Fibroblast of skin of left quadriceps (primary cell): ENCODE data around the gene RAB35.
"Not testable (repeated sequence)": the region's sequence is repeated elsewhere in the genome, so short reads cannot be mapped to it uniquely, and the experiment has no call there.

ENCODE experiments used
- DNase-seq, 2 experiments: peaks; one replicate each; pipeline ENCODE4 v3.0.0-alpha.2; 2013; ENCODE audit warnings: low read depth in 2 of 2

Gene RAB35

GRCh38 chr12:120060717-120061116 is 55.8 kb downstream of the RAB35 start:
- no peak for DNase-seq

DNA sequence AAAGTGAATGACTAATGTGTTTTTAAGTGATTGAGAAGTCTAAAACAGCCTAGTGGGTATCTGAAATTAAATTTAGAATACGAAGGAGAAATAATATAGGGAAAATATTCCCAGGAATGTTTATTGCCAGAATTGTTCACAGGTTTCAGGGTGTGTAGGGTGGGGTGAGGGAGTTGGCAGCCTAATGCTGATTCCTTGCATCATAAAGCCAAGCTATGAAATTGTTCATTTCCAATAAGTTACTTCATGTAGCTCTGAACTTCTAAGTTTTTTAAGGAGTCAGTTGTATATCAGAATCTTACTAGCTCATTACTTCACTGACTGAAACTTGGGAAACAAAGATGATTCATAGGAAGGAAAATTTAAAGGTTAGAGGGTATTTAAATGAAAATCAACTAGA is 56.4 kb downstream of the RAB35 start:
- no peak for DNase-seq

- no peak for DNase-seq
Observed at GRCh38 chr12:120056739-120057138, 59.8 kb downstream of the RAB35 start.

DNA sequence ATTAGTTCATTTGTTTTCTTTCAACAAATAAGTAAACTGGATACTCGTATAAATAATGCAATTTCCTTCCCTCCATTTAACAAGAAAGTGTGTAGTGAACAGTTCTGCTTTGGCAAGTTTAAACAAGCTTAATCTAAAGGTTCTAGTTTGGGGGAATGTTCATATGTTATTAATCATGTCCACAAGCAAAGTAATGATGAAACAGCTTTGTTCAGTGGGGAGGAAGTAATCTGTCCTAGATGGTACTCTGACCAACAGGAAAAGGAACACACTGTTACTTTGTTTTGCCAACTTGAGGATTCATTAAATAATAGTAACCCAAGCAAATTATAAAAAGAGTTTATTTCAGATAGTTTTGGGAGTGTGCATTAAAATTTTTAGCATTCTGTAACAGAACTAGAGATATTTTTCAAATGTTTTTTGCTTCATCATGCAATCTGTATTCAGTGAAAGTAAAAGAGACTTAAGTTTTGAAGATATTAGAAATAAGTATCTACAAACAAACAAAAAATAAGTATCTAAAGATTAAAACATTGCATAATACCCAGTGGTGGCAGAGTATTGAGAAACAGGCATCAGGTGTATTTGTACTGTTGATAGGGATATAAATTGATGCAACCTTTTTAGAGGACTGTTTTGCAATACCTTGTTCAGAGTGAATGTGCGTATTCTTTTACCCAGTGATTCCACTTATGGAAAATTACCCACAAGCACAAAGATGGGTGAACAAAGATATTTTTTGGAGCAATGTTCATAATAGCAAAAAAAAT is 61.1 kb downstream of the RAB35 start:
- no peak for DNase-seq

GRCh38 chr12:120054293-120054692 is 62.3 kb downstream of the RAB35 start:
- DNase-seq: no peak

GRCh38 chr12:120051535-120051934 is 65.0 kb downstream of the RAB35 start:
- no peak for DNase-seq

DNA sequence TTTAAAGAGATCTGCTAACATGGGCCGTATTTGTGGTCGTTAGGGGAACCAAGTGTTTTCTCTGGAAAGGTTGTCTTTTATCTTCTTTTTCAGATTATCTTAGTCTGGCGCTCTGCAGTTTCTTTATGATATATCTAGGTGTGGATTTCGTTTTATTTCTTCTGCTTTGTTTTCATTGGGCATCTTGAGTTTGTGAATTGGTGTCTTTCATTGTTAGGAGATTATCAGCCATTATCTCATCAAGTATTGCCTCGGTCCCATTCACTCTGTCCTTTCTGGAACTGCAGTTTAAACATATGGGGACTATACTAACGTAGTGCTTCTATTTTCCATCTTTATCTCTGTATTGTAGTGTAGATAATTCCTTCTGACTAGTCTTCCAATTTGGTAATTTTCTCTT is 67.1 kb downstream of the RAB35 start:
- DNase-seq: no peak

DNA sequence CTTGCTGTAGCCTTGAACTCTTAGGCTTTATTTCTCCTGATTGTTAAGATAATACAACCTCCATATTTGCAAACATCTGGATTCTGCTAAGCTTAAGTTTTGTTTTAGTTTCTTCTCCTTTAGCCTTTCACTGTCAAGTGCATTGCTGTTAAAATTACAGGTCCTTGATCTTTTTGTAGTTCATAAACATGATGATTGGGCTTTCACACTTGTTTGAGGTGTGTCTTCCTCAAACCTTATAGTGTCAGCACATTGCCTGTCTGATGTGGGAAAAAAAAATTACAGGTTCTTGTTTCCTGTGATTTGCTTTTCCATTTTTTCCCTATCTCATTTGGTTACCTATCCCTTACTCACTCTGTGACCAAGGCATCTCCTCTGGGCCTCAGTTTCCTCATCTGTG is 68.3 kb downstream of the RAB35 start:
- DNase-seq: no peak

- DNase-seq: no peak
Observed at GRCh38 chr12:120047072-120047471, 69.5 kb downstream of the RAB35 start.

DNA sequence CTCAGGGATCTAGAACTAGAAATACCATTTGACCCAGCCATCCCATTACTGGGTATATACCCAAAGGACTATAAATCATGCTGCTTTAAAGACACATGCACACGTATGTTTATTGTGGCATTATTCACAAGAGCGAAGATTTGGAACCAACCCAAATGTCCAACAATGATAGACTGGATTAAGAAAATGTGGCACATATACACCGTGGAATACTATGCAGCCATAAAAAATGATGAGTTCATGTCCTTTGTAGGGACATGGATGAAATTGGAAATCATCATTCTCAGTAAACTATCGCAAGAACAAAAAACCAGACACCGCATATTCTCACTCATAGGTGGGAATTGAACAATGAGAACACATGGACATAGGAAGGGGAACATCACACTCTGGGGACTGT is 71.2 kb downstream of the RAB35 start:
- DNase-seq: not testable (repeated sequence)
